Stimulated activated CD4-positive, alpha-beta T cell treated with anti-CD3 and anti-CD28 coated beads, TNF-alpha, amount 100 ng/mL, for 4 hours (primary cell): Measurements from ENCODE around the gene CES1.
"Not testable (repeated sequence)": the region's sequence is repeated elsewhere in the genome, so short reads cannot be mapped to it uniquely, and the experiment has no call there.

Source experiments
- DNase-seq, 3 experiments: peaks; one replicate each; pipeline ENCODE4 v3.0.0-alpha.2; 2020; ENCODE audit warnings: low read depth in 3 of 3

CES1 gene

DNA sequence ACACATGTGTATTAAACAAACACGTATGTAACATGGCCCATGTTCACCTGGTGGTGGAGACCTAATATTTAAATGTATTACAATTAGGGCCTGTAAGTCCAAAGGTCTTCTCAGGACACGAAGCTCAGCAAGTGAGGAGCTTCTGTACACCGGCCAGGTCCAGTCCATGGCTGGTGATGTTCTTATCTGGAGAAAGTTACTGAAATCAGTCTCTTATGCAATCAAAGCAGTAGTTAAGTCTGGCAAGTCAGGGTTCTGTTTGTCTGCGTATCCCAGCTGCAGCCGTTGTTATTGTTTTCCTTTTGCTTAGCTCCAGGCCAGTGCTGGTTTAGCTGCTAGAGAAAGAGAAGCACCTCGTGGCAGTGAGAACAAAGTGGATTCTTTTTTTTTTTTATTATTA, 41.4 kb downstream of the CES1 start:
- not testable (repeated sequence) for DNase-seq

DNA sequence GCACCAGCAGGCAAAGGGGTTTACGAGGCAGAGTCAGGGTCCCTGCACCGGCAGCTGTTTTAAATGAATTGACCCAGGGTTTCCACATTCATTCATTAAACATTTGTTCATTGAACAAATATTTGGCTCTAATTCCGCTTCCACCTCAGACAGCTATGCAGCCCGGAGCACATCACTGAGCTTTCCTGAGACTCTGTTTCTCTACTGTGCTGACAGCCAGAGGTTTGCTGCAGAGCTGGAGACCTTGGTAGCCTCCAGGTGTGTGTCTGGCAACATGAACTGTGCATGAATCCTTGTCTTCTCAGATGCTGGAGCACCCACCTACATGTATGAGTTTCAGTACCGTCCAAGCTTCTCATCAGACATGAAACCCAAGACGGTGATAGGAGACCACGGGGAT, 42.7 kb downstream of the CES1 start:
- DNase-seq = not testable (repeated sequence)

DNA sequence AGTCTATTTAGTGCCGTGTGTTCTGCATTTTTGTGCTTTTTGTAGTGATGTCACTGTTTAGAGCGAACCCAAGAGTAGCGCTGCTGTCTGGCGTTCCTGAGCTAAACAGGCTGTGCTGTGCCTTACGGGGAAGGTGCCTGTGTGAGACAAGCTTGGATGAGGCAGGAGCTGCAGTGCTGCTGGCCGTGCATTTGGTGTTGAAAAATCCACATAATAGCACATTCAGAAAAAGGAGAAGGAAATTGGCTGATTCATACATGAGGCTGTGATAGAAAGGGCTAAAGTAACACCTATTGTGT, 50.2 kb downstream of the CES1 start:
- DNase-seq = not testable (repeated sequence)

DNA sequence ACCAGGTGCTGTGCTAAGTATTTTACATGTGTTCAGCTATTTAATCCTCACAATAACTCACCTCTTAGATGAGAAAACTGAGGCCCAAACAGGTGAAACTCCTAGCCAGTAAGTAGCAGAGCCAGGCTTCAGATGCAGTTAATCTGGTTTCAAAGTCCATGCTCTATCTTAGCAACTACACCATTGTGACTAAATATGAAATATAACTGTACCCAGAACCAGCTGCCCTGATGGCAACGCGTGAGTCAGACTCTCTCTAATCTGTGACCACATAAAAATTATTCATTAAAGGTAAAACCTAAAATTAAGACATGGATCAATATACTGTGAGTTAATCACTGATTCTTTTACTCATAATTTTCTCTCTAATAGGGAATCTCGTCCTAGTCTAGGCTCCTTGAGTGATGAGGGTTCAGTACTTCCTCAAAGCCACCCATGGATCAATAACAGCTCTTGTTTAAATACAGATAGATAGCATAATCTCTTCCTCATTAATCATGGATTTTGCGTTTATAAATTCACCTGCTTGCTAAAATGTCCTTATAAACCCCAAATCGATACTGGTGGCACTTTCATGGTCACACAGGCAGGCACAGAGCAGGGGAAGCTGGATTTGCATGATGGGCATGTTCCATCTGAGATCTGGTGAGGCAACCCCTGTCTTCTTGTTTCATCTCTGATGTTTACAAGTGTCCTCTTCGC, 50.7 kb downstream of the CES1 start:
- not testable (repeated sequence) for DNase-seq

DNA sequence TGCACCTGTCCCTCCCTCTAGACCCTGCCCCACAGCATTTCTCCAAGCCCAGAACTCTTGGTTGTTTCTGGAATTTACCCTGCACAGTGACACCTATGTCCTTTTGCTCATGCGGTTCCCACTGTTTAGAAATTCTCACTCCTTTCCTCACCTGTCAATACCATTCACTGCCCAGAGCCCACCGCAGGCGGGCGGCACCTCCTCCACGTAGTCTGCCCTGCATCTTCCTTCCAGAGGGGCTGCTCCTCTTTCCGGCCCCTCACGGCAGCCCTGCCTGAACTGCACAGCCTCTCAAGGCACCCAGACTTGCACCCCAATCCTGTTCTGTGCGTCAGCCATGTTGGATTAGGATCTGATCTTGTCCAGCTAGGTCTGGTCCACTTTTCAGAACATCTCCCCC, 51.4 kb downstream of the CES1 start:
- DNase-seq = not testable (repeated sequence)

DNA sequence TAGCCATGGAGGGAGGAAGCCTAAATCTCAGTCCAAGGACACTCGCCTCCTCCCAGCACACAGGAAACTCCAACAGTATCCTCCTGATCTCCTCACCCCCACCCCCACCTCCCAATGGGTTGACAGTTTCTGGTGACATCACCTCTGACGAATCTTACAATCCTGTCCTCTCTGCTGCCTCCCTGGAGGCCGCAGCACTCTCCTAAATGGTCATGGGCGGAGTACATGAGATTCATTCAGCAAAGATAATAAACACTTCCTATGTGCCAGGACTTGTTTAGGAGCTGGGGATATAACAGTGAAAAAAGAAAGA, 52.8 kb downstream of the CES1 start:
- not testable (repeated sequence) for DNase-seq

DNA sequence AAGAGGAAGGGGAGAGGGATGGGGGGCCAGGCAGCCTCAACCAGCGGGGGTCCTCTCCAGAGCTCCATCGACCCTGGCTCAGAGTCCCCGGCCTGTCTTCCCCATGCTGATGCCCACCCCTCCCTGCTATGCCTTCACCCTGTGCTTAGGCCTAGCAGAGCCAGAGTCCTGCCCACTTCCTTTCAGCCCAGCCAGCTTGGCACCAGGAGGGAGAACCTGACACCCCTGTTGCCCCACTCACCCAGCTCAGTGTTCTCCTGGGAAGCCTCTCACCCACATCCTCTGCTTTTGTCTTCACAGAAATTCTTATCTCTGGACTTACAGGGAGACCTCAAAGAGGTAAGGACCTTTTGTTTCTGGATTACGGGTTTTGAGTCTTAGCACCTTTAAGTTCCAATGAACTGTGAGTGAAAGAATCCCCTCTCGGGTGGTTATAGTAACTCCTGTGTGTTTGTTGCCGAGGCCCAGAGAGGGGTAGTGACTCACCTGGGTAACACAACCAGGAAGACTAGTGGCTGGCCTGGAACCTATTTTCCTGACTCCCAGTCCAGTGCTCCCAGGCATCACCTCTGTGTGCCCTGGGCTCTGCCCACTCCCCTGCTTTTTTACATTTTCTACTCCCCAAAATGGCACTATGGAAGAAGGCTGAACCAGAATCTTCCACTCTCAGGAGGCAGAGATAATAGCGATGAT, 53.3 kb downstream of the CES1 start:
- DNase-seq = no peak

DNA sequence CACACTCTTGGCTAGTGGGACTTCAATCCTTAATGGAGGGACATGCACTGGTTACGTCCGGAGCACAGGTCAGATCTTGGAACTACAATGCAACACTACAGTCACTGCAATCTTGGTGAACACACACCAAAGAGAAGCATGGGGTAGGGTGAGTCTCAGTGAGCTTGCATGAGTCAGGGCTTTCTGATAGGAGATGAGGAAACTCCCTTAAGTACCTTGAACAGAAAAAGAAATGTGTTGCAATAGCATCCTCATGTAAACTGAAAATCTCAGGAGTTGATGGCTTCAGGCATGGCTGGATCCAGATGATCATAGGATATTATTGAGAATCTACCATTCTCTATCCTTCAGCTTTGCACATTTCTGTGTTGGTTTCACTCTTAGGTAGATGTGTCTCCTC, 54.1 kb downstream of the CES1 start:
- no peak for DNase-seq

DNA sequence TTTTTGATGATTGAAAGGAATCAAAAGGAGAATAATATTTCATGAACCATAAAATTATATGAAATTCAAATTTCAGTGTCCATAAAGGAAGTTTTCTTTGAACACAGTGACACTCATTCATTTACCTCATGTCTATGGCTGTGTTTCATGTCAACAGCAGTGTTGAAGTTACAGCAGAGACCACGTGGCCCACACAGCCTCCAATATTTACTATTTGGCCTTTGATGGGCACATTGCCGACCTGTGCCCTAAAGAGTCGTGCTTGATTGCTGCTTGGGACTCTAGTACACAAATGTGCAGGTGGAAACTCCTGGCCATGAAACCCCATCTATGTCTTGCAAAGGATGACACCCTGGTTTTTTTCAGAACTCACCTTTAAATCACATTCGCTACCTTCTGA, 57.0 kb downstream of the CES1 start:
- DNase-seq = no peak

DNA sequence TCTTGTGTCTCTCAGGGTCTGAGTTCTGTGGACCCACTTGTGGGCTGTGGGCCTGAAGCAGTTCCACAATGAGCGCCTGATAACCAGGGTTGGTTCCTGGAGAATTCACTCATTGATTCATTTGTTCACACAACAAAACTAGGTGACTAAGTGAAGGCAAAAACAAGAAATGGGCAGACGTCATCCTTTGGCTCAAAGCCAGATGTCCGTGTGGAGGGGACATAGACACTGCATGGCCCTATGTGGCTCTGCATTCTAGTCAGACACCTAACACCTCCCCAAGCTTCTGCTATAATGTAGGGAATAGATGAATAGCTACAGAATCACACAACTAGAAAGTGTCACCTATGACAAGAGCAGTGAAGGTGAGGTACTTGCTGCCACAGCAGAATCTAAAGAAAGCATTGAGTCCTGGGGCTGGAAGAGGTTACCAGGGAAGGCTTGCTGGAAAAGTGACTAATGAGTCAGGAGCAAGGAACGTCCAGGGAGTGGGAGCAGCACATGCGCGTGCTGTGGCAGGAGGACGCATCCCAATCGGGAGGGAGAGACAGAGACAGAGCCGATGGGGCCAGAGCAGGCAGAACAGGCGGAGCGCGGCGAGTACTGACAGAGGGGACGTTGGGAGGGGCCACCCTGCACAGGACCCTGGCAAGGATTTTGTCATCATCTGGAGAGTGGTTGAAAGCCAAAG, 58.9 kb downstream of the CES1 start:
- no peak for DNase-seq

DNA sequence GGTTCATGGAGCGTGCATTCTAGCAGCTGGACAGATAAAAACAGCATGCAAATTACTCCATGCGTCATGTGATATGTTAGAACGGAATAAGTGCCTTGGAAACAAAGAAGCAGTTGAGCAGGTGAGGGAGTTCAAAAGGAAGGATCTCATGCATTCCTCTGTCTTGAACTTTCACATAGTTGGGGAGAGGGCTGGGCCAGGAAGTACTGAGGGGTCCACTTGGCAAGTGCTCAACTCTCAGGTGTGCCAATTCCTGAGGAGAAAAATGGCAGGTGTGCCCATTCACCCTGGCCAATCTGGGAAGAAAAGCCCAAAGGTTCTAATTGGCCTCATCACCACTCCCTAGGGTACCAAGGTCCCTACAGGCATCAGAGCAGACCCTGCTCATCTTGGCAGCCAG, 67.7 kb downstream of the CES1 start:
- no peak for DNase-seq

DNA sequence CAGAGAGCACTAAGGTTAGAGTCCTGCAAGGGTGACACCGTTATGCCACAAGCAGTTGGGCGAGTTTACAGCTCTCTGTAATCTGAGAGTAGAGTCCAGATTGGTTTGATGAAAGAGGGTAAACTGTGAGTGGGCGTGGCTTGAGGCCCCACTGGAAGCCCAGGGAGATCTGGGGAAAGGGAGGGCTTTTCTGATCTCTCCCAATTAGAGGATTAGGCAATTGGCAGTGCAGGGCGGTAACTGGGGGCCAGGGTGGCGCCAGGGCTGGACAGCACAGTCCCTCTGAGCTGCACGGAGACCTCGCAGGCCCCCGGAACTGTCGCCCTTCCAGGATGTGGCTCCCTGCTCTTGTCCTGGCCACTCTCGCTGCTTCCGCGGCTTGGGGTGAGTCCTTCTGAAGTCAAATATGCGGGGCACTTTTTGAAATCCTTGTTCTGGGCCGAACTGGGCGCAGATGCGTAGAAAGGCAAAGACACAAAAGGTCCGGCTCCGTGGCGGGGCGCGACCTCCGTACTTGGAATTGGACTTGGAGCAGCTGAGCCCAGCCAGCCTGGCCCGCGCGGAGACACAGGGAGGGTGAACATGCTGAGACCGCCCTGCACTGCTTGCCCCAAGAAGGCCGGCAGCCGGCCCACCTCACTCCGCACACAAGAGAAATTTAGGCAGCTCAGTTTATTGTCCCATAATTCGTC, 72.4 kb downstream of the CES1 start:
- no peak for DNase-seq

DNA sequence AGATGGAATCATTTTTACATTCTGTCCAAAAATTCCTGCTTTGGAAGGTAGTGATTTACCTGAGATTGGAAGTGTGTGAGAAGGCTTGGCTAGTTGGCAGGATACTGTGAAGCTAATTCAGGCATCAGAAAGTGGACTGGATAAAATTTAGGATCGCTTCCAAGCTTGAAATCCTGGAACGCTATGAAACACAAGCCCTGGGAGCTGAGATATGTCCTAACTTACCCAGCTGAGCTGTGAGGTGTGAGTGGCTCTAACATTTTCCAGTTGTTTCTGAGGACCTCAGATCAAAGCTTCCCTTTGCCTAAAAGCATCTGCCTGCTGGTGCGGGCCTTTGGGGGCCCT, 73.0 kb downstream of the CES1 start:
- DNase-seq = not testable (repeated sequence)

DNA sequence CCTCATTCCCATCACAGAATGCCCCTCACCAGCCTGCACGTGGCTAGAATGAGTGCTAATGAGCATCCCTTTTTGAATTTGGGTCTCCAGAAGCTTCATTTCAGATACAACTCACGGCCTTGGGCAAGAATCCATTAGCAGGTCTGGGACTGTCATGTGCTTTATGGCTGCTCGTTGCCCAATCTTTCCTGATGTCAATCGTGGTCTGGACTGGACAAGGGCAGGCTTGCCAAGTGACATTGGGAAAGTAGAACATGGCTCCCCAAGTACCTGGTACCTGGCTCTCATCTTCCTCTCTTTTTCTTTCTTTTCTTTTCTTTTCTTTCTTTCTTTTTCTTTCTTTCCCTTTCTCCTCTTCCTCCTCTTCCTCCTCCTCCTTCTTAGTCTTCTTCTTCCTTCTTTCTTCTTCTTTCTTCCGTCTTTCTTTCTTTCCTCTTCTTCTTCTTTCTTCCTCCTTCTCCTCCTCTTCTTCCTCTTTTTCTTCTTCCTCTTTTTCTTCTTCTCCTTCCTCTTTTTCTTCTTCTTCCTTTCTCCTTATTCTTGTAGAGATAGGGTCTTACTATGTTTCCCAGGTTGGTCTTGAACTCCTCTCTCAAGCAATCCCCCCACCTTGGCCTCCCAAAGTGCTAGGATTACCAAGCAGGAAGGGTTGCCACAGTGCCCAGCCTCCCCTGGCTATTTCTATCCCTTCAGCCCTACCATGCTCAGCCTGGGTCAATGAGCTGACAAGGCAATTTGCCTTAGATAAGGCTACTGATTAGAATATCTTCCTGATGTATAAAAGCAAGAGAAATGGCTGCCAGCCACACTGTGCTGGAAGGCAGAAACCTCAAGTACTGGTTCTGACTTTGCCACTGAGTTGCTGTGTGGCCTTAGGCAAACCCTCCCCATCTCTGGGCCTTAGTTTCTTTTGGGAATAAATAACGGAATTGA, 75.0 kb downstream of the CES1 start:
- not testable (repeated sequence) for DNase-seq

DNA sequence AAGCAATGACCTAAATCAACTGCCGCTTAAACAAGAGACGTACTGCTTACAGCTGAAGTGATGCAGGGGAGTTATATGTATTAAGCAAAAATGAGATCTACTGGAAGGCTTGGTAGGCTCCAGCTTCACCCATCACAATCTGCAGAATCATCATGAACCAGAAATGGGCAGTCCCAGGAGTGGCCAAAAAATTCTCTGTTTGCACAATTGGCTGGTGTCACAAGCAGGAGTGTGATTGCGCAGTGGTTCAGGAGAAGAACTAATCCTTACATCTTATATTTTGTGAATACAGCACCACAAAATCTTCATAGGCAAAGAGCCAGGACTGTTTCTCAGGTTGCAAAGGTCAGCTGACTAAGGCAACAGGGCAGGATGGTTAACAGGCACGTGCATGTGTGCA, 75.9 kb downstream of the CES1 start:
- DNase-seq = no peak

DNA sequence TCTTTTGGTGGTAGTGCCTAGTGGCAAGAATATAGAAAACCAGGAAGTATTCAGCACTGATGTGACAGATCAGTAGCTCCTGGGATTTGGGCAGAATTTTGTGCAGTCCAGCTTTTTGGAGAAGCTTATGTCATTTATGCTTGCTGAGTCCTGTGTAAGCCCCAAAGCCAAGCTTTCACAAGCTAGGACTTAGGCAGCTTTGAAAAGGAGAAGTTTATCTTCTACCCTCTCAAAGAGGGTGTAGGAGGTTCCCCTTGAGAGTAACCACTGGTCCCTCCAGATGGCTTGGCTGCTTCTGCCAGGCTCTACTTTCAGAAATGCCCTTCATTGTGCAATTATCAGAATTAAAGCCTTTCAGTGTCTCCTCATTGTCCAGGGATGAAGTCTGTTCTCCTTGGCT, 78.8 kb downstream of the CES1 start:
- DNase-seq = no peak

DNA sequence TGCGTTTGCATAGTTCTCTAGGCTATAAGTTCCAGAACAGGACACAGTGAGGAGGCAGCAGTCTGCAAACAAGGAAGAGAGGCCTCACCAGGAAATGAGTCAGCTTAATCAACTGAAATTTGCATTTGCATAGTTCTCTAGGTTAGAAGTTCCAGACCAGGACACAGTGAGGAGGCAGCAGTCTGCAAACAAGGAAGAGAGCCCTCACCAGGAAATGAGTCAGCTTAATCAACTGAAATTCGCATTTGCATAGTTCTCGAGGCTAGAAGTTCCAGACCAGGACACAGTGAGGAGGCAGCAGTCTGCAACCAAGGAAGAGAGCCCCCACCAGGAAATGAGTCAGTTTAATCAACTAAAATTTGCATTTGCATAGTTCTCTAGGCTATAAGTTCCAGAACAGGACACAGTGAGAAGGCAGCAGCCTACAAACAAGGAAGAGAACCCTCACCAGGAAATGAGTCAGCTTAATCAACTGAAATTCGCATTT, 79.7 kb downstream of the CES1 start:
- DNase-seq = not testable (repeated sequence)
